Loucy (cell line): ENCODE data around the gene PRR35.

ENCODE experiments used
- H2AFZ ChIP-seq: fragments of 200-600 bp; sonication (generic); 2 replicates; pipeline ENCODE4 v1.6.0; 2016; ENCODE audit warnings: antibody characterized with exemption, mild to moderate bottlenecking, low read length, moderate library complexity
- H3F3A ChIP-seq: fragments of 200-600 bp; 2 replicates; pipeline ENCODE4 v1.6.0; 2016; ENCODE audit warnings: antibody characterized with exemption, low read depth, mild to moderate bottlenecking
- H3K27me3 ChIP-seq: fragments of 200-600 bp; sonication (generic); 2 replicates; pipeline ENCODE4 v1.6.1; 2014; ENCODE audit warnings: low read length, mild to moderate bottlenecking; ENCODE audit not compliant: insufficient read depth, poor library complexity, severe bottlenecking
- H3K36me3 ChIP-seq: fragments of 200-600 bp; sonication (generic); 2 replicates; pipeline ENCODE4 v1.6.1; 2016; ENCODE audit warnings: low read length; ENCODE audit not compliant: insufficient read depth
- H3K4me1 ChIP-seq: fragments of 200-600 bp; sonication (generic); 2 replicates; pipeline ENCODE4 v1.5.1; 2014; ENCODE audit warnings: low read length, mild to moderate bottlenecking; ENCODE audit not compliant: insufficient read depth, poor library complexity, severe bottlenecking
- H3K4me2 ChIP-seq: fragments of 200-600 bp; sonication (generic); 2 replicates; pipeline ENCODE4 v1.6.0; 2014; ENCODE audit warnings: antibody characterized with exemption, low read length, low read depth, mild to moderate bottlenecking; ENCODE audit not compliant: poor library complexity, severe bottlenecking
- H3K4me3 ChIP-seq: fragments of 200-600 bp; sonication (generic); 2 replicates; pipeline ENCODE4 v1.5.1; 2014; ENCODE audit warnings: low read length, mild to moderate bottlenecking, mixed read lengths; ENCODE audit not compliant: poor library complexity, severe bottlenecking
- H3K79me2 ChIP-seq: fragments of 200-600 bp; sonication (generic); 2 replicates; pipeline ENCODE4 v1.6.1; 2014; ENCODE audit warnings: low read length; ENCODE audit not compliant: insufficient read depth
- H3K9ac ChIP-seq: fragments of 200-600 bp; sonication (generic); 2 replicates; pipeline ENCODE4 v1.6.0; 2014; ENCODE audit warnings: mild to moderate bottlenecking, low read depth, low read length, moderate library complexity; ENCODE audit not compliant: poor library complexity, severe bottlenecking
- H3K9me2 ChIP-seq: fragments of 200-600 bp; sonication (generic); replicated peaks from 2 replicates; pipeline ENCODE4 v1.6.1; 2016; ENCODE audit warnings: low read depth, low read length, mixed read lengths
- H3K9me3 ChIP-seq: fragments of 200-600 bp; sonication (generic); 2 replicates; pipeline ENCODE4 v1.6.1; 2014; ENCODE audit warnings: mild to moderate bottlenecking, antibody characterized with exemption, low read length, low read depth; ENCODE audit not compliant: insufficient read depth
- H4K20me1 ChIP-seq: fragments of 200-600 bp; sonication (generic); 2 replicates; pipeline ENCODE4 v1.6.0; 2014; ENCODE audit warnings: antibody characterized with exemption, low read length, mild to moderate bottlenecking; ENCODE audit not compliant: insufficient read depth, poor library complexity, severe bottlenecking
- EZH2phosphoT487 ChIP-seq: fragments of 200-600 bp; IDR thresholded peaks from 2 replicates; pipeline ENCODE4 v1.6.1; 2018; ENCODE audit warnings: antibody characterized with exemption, mild to moderate bottlenecking, moderate library complexity, borderline replicate concordance
- TF ChIP-seq, protein P1 (sequence below): fragments of 200-600 bp; sonication (generic); conservative IDR thresholded peaks from 2 replicates; pipeline ENCODE4 v1.5.1; 2014; ENCODE audit warnings: mild to moderate bottlenecking, antibody characterized with exemption, low read length

Gene PRR35

DNA sequence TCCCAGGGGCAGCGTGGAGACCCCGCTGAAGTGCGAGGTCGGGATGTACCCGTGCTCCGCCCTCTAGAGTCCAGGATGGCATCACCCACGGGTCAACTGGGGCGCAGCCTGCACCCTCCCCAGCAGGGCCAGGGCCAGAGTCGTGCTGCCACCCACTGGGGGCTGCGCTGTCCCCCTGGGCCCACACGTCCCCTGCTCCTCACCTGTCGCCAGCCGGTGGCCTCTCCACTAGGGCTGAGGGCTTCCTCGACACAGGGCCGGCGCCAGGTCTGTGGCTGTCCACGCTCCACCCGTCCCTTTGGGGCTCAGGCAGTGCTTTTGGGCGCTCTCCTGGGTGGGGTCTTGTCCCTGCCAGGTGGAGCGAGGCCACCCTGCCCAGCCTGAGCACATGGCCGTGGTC lies 11.6 kb upstream of the PRR35 start:
- no peaks in the 10 kb centered on the region for H4K20me1 ChIP-seq

DNA sequence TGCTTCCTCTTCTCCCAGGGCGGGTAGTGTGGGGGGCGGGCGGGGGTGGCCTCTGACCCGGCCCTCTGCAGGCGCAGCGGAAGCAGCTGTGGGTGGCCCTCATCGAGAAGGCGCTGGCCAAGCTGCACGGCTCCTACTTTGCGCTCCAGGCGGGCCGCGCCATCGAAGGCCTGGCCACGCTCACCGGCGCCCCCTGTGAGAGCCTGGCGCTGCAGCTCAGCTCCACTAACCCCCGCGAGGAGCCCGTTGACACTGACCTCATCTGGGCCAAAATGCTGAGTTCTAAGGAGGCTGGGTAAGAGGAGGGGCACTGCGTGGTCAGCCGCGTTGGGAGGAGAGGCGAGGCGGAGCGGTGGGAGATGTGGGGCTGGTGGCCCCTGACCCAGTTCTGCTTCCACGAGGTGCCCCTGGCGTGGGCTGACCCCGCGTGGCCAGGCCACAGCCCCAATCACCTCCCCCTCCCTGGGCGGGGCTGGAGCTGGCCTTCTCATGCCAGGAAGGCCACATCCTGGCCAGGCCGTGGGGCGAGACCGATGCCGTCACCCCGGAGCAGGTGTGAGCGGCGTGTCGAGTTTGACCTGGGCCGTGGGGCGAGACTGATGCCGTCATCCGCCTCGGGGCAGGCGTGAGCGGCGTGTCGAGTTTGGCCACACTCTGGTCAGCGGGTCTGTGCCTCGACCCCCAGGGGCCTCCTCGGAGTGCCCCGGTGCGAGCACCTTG lies 10.5 kb upstream of the PRR35 start:
- no peaks in the 10 kb centered on the region for H3K27me3 ChIP-seq
- H3K79me2 ChIP-seq = no peaks in the 10 kb centered on the region
- TF ChIP-seq EZH2phosphoT487 = no peak
- TF ChIP-seq, protein P1, sequence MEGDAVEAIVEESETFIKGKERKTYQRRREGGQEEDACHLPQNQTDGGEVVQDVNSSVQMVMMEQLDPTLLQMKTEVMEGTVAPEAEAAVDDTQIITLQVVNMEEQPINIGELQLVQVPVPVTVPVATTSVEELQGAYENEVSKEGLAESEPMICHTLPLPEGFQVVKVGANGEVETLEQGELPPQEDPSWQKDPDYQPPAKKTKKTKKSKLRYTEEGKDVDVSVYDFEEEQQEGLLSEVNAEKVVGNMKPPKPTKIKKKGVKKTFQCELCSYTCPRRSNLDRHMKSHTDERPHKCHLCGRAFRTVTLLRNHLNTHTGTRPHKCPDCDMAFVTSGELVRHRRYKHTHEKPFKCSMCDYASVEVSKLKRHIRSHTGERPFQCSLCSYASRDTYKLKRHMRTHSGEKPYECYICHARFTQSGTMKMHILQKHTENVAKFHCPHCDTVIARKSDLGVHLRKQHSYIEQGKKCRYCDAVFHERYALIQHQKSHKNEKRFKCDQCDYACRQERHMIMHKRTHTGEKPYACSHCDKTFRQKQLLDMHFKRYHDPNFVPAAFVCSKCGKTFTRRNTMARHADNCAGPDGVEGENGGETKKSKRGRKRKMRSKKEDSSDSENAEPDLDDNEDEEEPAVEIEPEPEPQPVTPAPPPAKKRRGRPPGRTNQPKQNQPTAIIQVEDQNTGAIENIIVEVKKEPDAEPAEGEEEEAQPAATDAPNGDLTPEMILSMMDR = no peak; the same call in 1 of the 2 replicates
- H2AFZ ChIP-seq = no peak overlapping the region
- no peaks in the 10 kb centered on the region for H4K20me1 ChIP-seq
- H3K9me3 ChIP-seq = no peaks in the 10 kb centered on the region
- no peak overlapping the region for H3K9ac ChIP-seq
- no peak overlapping the region for H3K4me2 ChIP-seq
- no peaks in the 10 kb centered on the region for H3K9me2 ChIP-seq
- H3K36me3 ChIP-seq = no peaks in the 10 kb centered on the region
- no peak overlapping the region for H3K4me3 ChIP-seq
- no peaks in the 10 kb centered on the region for H3F3A ChIP-seq
- H3K4me1 ChIP-seq = no peaks in the 10 kb centered on the region

More for the DNA sequence above, 11.6 kb upstream of the PRR35 start:
- no peaks in the 10 kb centered on the region for H3K9me3 ChIP-seq
- TF ChIP-seq, protein P1 = no peak
- TF ChIP-seq EZH2phosphoT487 = no peak
- no peaks in the 10 kb centered on the region for H3F3A ChIP-seq
- H2AFZ ChIP-seq = no peak overlapping the region
- H3K4me2 ChIP-seq = no peak overlapping the region
- no peaks in the 10 kb centered on the region for H3K27me3 ChIP-seq
- H3K9ac ChIP-seq = no peak overlapping the region
- no peaks in the 10 kb centered on the region for H3K36me3 ChIP-seq
- H3K4me1 ChIP-seq = no peaks in the 10 kb centered on the region
- H3K9me2 ChIP-seq = no peaks in the 10 kb centered on the region
- H3K79me2 ChIP-seq = no peaks in the 10 kb centered on the region
- H3K4me3 ChIP-seq = no peak overlapping the region

DNA sequence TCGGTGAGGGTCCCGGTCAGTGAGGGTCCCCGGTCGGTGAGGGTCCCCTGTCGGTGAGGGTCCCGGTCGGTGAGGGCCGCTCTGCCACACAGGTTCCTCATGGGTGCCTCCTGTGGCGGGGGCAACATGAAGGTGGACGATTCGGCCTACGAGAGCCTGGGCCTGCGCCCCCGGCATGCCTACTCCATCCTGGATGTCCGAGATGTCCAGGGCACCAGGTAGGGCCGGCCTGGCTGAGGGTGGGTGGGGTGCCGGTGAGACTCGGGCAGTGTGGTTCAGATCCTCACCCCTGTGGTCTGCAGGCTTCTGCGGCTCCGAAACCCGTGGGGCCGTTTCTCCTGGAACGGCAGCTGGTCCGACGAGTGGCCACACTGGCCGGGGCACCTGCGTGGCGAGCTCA lies 9.0 kb upstream of the PRR35 start:
- Histone ChIP-seq H3K9me3 (no peaks in the 10 kb centered on the region), H3K9ac (no peak overlapping the region), H3K9me2 (no peaks in the 10 kb centered on the region), H3K27me3 (no peaks in the 10 kb centered on the region), H3K36me3 (no peaks in the 10 kb centered on the region), H4K20me1 (no peaks in the 10 kb centered on the region), H3F3A (no peaks in the 10 kb centered on the region), H3K79me2 (no peaks in the 10 kb centered on the region), H2AFZ (no peak overlapping the region), H3K4me2 (no peak overlapping the region), H3K4me1 (no peaks in the 10 kb centered on the region), H3K4me3 (no peak overlapping the region)
- TF ChIP-seq, protein P1 = no peak
- no peak for TF ChIP-seq EZH2phosphoT487
